Measurements from ENCODE around the gene LRP10. TPM values are rescaled to one million over a fixed set of nuclear protein-coding genes. Genes with fewer than 3 reads are reported as not detected.

Gene LRP10
- total RNA-seq, 1 donor from 2014 or later = 43.1 TPM

GRCh38 chr14:22890416-22890815 is 18.9 kb downstream of the LRP10 start:
- no peak overlapping the region for H3K27ac Mint-ChIP-seq
- no peak for TF ChIP-seq CTCF (IDR thresholded peaks at IDR 0.05; ENCODE audit: unreplicated experiment)
- peaks cover 4% of the 10 kb centered on the region for H3K36me3 Mint-ChIP-seq (ENCODE audit: insufficient read depth)
- H3K9me3 Mint-ChIP-seq (ENCODE audit: low read depth) = no peaks in the 10 kb centered on the region
- no peaks in the 10 kb centered on the region for H3K27me3 Mint-ChIP-seq
- H3K4me3 Mint-ChIP-seq (ENCODE audit: low read depth) = no peak overlapping the region
- peaks cover 15% of the 10 kb centered on the region for H3K4me1 Mint-ChIP-seq (ENCODE audit: low read depth)
- no peak for DNase-seq (ENCODE audit: low spot score, unreplicated experiment)

GRCh38 chr14:22892488-22892887 is 20.9 kb downstream of the LRP10 start:
- Mint-ChIP-seq H3K9me3 (ENCODE audit: low read depth) (no peaks in the 10 kb centered on the region), H3K27ac (peak overlapping the region; percentile 34), H3K4me3 (ENCODE audit: low read depth) (no peak overlapping the region), H3K27me3 (no peaks in the 10 kb centered on the region), H3K36me3 (ENCODE audit: insufficient read depth) (peaks cover 1% of the 10 kb centered on the region), H3K4me1 (ENCODE audit: low read depth) (peaks cover 4% of the 10 kb centered on the region)
- no peak for TF ChIP-seq CTCF (IDR thresholded peaks at IDR 0.05; ENCODE audit: unreplicated experiment)
- no peak for DNase-seq (ENCODE audit: low spot score, unreplicated experiment)

- no peaks in the 10 kb centered on the region for H3K4me1 Mint-ChIP-seq (ENCODE audit: low read depth)
- DNase-seq (ENCODE audit: low spot score, unreplicated experiment) = no peak
Measured at GRCh38 chr14:22893706-22894105, 22.2 kb downstream of the LRP10 start.

GRCh38 chr14:22895402-22895801 is 23.9 kb downstream of the LRP10 start:
- Mint-ChIP-seq H3K27ac (no peak overlapping the region), H3K4me1 (ENCODE audit: low read depth) (no peaks in the 10 kb centered on the region), H3K36me3 (ENCODE audit: insufficient read depth) (peaks cover 4% of the 10 kb centered on the region), H3K4me3 (ENCODE audit: low read depth) (no peak overlapping the region), H3K27me3 (no peaks in the 10 kb centered on the region), H3K9me3 (ENCODE audit: low read depth) (no peaks in the 10 kb centered on the region)
- no peak for DNase-seq (ENCODE audit: low spot score, unreplicated experiment)
- TF ChIP-seq CTCF (IDR thresholded peaks at IDR 0.05; ENCODE audit: unreplicated experiment) = no peak

More at GRCh38 chr14:22893706-22894105, 22.2 kb downstream of the LRP10 start:
- H3K27ac Mint-ChIP-seq = no peak overlapping the region
- H3K27me3 Mint-ChIP-seq = no peaks in the 10 kb centered on the region
- no peaks in the 10 kb centered on the region for H3K9me3 Mint-ChIP-seq (ENCODE audit: low read depth)
- no peak overlapping the region for H3K4me3 Mint-ChIP-seq (ENCODE audit: low read depth)
- no peak for TF ChIP-seq CTCF (IDR thresholded peaks at IDR 0.05; ENCODE audit: unreplicated experiment)
- H3K36me3 Mint-ChIP-seq (ENCODE audit: insufficient read depth) = peaks cover 3% of the 10 kb centered on the region

- Mint-ChIP-seq H3K27ac (no peak overlapping the region), H3K9me3 (ENCODE audit: low read depth) (no peaks in the 10 kb centered on the region), H3K4me1 (ENCODE audit: low read depth) (no peaks in the 10 kb centered on the region), H3K4me3 (ENCODE audit: low read depth) (no peak overlapping the region), H3K36me3 (ENCODE audit: insufficient read depth) (peaks cover 11% of the 10 kb centered on the region), H3K27me3 (no peaks in the 10 kb centered on the region)
- TF ChIP-seq CTCF (IDR thresholded peaks at IDR 0.05; ENCODE audit: unreplicated experiment) = no peak
- no peak for DNase-seq (ENCODE audit: low spot score, unreplicated experiment)
Measured at GRCh38 chr14:22896356-22896755, 24.8 kb downstream of the LRP10 start.
